HCT116 (cell line): ENCODE data around the gene ST3GAL6.

Experiments
- EGR1 ChIP-seq: IDR thresholded peaks from 2 replicates; pipeline ENCODE4 v1.6.1; 2012; ENCODE audit warnings: low read depth
- EZH2phosphoT487 ChIP-seq: fragments of 200-600 bp; IDR thresholded peaks from 2 replicates; pipeline ENCODE4 v1.6.1; 2018; ENCODE audit warnings: antibody characterized with exemption, borderline replicate concordance
- JUND ChIP-seq: IDR thresholded peaks from 2 replicates; pipeline ENCODE4 v1.6.1; 2012
- POLR2AphosphoS5 ChIP-seq: IDR thresholded peaks from 2 replicates; pipeline ENCODE4 v1.6.1; 2011; ENCODE audit warnings: mild to moderate bottlenecking, low read depth, low read length, moderate library complexity
- TF ChIP-seq, protein P1 (sequence below), 3 experiments: fragments of 200-600 bp in 1 of 3; sonication (generic) in 1 of 3; IDR thresholded peaks in 2 of 3; conservative IDR thresholded peaks in 1 of 3; 2 replicates each; pipeline ENCODE4 v1.5.1; 2012 to 2017; ENCODE audit warnings: low read depth in 2 of 3, low read length in 2 of 3, antibody characterized with exemption in 1 of 3, borderline replicate concordance in 1 of 3, control low read depth in 1 of 3, mild to moderate bottlenecking in 1 of 3, mixed read lengths in 1 of 3, mixed run types in 1 of 3, moderate library complexity in 1 of 3; ENCODE audit not compliant: insufficient read depth in 1 of 3

DNA sequence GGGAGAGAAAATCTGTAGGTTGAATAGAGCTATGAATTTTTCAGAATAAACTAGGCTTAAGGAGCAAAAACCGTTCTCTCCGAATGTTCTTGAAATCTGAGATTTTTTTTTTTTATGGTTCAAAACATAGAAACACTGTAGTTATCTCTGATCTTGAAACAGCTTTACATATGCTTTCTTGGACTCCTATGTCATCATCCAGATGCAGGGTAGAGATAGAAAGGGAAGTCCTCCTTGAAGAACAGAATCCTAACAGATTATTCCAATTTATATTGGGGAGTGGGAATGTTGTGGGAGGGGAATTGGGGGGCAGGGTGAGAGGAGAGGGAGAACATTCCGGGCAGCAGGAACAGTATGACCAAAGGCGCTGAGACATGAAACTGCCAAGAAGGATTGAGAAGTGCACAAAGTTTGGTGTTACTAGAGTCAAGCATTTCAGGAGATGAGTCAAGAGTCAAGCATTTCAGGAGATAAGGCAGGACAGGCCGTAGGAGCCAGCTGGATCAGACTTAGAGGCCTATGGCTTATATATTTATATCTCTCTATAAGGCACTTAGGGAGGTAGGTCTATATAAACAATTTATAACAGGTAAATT lies 21.9 kb upstream of the ST3GAL6 start:
- TF ChIP-seq POLR2AphosphoS5 (no peak), JUND (no peak), EZH2phosphoT487 (no peak), EGR1 (no peak)
- TF ChIP-seq, protein P1, sequence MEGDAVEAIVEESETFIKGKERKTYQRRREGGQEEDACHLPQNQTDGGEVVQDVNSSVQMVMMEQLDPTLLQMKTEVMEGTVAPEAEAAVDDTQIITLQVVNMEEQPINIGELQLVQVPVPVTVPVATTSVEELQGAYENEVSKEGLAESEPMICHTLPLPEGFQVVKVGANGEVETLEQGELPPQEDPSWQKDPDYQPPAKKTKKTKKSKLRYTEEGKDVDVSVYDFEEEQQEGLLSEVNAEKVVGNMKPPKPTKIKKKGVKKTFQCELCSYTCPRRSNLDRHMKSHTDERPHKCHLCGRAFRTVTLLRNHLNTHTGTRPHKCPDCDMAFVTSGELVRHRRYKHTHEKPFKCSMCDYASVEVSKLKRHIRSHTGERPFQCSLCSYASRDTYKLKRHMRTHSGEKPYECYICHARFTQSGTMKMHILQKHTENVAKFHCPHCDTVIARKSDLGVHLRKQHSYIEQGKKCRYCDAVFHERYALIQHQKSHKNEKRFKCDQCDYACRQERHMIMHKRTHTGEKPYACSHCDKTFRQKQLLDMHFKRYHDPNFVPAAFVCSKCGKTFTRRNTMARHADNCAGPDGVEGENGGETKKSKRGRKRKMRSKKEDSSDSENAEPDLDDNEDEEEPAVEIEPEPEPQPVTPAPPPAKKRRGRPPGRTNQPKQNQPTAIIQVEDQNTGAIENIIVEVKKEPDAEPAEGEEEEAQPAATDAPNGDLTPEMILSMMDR (IDR thresholded peaks at IDR 0.05 in 2 of 3, conservative IDR thresholded peaks at IDR 0.05 in 1 of 3; ENCODE audit: borderline replicate concordance in 1 of 3, insufficient read depth in 1 of 3, low read depth in 2 of 3, low read length in 2 of 3), result no peak
